COLO829 (cell line): ENCODE data around the gene OXTR.

Experiments
- DNase-seq: peaks from one replicate; pipeline ENCODE4 v3.0.0; 2012; ENCODE audit warnings: low spot score

The OXTR gene

DNA sequence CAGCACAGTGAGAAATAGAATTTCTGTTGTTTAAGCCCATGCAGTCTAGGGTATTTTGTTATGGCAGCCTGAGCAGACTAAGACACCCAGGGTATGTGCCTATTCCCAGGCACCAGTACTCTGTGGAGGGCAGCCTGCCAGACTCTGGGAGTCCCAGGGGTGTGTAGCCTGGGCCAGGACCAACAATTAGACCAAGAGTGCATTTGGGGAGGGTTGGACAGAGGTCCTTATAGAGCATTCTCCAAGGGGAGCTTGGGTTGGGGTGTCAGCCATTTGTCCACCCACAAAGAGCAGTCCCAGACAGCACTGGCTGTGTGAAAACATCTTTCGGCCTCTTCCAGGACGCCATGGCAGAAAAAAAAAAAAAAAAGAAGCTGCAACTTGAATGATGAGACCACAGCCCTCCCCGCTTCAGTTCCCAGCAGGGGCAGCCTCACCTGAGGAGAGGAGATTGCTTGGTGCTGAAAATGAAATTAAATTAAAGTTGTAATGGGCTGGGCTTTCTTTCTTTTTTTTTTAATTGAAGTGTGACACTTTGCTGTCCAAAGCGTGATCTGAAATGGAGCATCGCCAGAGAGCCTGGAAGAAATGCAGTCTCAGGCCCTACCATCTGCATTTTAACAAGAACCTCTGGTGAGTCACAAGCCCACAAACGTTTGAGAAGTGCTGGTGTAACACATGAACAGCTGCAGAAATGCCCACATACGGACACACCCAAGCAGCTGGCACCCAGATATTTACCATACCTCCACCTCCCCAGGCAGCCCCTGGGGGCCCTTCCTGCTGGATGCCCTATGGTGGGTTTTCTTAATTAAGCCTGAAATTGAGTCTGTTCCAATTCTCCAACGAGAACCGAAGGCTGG is 57.1 kb downstream of the OXTR start:
- no peak for DNase-seq

GRCh38 chr3:8709801-8710507 is 59.5 kb downstream of the OXTR start:
- no peak for DNase-seq

DNA sequence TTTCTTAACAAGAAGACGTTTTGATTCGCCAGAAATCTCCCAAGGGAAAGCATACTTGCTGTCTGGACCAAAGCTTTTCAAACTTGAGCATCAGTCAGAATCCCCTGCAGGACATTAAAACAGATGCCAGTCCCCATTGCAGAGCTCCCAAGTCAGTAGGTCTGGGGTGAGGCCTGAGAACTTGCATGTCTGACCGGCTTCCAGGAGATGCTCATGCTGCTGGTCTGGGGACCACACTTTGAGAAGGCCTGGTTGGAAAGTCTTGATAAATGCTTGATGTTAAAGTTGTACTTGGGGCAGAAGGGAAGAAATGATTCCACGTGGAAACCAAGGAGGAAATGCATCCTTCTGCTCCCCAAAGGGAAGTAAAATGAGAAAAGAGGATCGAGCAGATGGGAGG is 60.1 kb downstream of the OXTR start:
- DNase-seq, result no peak

DNA sequence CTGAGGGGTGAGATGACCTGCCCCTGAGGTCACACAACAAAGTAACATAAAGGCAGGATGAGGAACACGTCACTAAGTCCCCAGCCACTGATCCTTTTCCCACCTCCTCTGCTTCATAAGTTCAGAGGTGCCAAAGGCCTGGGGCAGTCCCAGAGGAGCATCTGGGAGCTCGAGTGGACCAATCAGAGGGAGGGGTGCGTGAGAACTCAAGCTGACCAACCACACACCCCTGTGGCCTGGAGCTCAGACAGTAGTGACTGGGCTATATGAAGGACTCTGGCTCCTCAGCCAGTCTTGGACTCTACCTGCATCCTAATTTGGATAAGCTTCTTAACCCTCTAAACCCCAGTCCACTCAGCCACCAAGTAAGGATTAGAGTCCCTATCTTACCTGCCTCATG is 63.8 kb downstream of the OXTR start:
- DNase-seq, result no peak

- DNase-seq, result no peak
These were observed 66.9 kb downstream of the OXTR start for GRCh38 chr3:8702560-8702959.
